HG02943 (cell line): ENCODE results near the gene SNX32.
A peak's percentile ranks its signal among the peaks of the same experiment; 100 is the strongest.

ENCODE experiments used
- ATAC-seq: cut with Tn5 transposase; IDR thresholded peaks from one replicate; pipeline ENCODE4 v1.9.1; 2021; ENCODE audit warnings: mild to moderate bottlenecking, low read depth, moderate library complexity; ENCODE audit not compliant: unreplicated experiment

Gene SNX32

GRCh38 chr11:65854852-65855837 lies 21.4 kb downstream of the SNX32 start:
- no peak for ATAC-seq

- no peak for ATAC-seq
Observed at GRCh38 chr11:65855927-65856363, 22.2 kb downstream of the SNX32 start.

DNA sequence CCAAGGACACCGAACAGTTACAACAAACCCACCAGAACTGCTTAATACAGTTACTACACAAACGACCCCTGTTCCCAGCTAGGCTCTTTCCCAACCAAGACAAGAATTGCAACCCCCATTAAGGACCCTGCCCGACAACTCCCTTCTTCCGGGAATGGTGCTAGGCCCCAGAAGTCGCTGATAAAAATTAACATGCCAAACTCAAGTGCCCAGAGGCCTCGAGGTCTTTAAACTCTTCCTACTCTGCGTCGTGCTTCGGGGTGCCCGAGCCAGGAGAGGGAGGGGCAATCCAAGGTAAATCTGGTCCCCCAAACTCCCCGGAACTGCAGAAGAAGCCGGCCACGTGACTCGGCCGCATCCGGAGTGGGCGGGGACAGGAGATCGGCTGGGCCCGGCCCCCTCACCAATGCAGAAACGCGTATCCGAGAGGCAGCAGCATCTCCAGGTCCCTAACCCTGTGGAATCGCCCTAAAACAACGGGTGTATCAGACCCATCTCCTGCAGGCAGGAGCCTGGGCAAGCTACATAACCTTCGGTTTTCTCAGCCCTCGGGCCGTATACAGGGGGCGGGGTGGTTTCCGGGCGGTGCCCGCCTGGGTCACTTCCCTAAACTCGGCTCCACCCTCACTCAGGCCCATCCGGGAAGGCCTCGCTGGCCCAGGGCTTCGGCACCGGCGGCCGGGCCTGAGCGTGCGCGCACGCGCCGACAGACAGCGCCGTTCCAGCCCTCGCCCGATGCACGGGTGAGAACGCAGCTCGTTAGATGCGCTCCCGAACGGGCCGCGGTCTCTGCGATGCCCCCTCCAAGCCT lies 23.1 kb downstream of the SNX32 start:
- ATAC-seq, result no peak

DNA sequence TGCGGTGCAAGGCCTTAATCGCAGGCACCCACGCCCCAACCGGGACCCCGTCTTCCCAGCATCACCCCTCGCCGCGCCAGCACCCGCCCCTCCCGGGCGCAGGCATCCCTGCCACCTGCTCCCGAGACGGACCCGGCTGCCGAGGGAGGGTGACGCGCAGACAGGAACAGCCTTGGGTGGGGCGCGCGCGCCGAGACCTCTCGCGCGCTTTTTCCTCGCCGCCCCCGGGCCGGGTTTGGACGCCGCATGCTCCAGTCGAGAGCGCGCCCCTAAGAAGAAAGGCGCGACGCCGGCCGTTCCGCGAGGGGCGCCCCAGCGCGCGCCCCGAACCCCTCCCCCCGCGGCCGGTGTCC lies 23.7 kb downstream of the SNX32 start:
- ATAC-seq, result no peak

GRCh38 chr11:65857853-65858680 lies 24.3 kb downstream of the SNX32 start, which contains the start of gene CFL1:
Gene CFL1, minus strand, starts transcription at chr11:65858180. Its CDS starts 81 bp downstream, at chr11:65858099.
- peak; percentile 45 for ATAC-seq

GRCh38 chr11:65858681-65859087 lies 24.9 kb downstream of the SNX32 start:
- no peak for ATAC-seq

- ATAC-seq, result peak; percentile 52
Observed at GRCh38 chr11:65859095-65859811, 25.5 kb downstream of the SNX32 start.

DNA sequence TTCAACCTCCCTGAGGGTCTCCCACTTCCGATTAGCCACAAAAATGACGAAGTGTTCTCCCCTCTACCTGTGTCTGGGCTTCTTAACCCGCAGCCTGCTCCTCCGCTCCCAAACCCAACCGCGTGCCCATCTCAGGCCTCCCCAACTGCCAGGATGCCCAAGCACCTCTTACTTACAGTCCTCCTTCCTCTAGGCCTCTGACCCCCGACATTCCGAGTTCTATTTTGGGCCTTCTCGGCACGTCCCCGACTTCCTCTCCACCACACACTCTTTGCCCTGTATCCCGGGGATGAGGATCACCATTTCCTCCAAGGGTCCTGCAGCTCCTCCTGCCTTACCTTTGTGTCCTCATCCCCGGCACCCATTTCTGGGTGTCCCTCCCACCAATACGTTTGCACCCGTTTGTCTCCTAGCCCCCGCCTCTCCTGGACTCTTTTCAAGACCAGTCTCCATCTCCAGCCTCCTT lies 26.1 kb downstream of the SNX32 start:
- ATAC-seq, result no peak

GRCh38 chr11:65860278-65861164 lies 26.8 kb downstream of the SNX32 start, which contains the start of gene MUS81:
Gene MUS81, plus strand, starts transcription at chr11:65860433. Its CDS starts 321 bp downstream, at chr11:65860754.
- peak; percentile 28 for ATAC-seq

- no peak for ATAC-seq
Observed at GRCh38 chr11:65861165-65861505, 27.4 kb downstream of the SNX32 start.

- ATAC-seq, result no peak
Observed at GRCh38 chr11:65861533-65862183, 27.9 kb downstream of the SNX32 start.

- ATAC-seq, result no peak
Observed at GRCh38 chr11:65862191-65862735, 28.5 kb downstream of the SNX32 start.

- ATAC-seq, result no peak
Observed at GRCh38 chr11:65862941-65863888, 29.5 kb downstream of the SNX32 start.

GRCh38 chr11:65863889-65864705 lies 30.3 kb downstream of the SNX32 start:
- no peak for ATAC-seq

GRCh38 chr11:65864706-65865471 lies 31.1 kb downstream of the SNX32 start:
- no peak for ATAC-seq
